GM18951 (cell line): Measurements from ENCODE around the gene CSF1R.
"Not testable (repeated sequence)": the region's sequence is repeated elsewhere in the genome, so short reads cannot be mapped to it uniquely, and the experiment has no call there.

Source experiments
- POLR2A ChIP-seq: IDR thresholded peaks from 4 replicates; pipeline ENCODE4 v1.6.1; 2011; ENCODE audit warnings: mild to moderate bottlenecking; ENCODE audit not compliant: insufficient read length, insufficient read depth; ENCODE audit errors: extremely low read depth
- in situ Hi-C: fragments of 300-500 bp; cut with MboI; formaldehyde crosslinking; loops from one replicate; pipeline ENCODE4 v1.12.0; 2022; ENCODE audit warnings: low sequenced_read_pairs, mixed read lengths, inconsistent platforms; ENCODE audit not compliant: unreplicated experiment

CSF1R gene

DNA sequence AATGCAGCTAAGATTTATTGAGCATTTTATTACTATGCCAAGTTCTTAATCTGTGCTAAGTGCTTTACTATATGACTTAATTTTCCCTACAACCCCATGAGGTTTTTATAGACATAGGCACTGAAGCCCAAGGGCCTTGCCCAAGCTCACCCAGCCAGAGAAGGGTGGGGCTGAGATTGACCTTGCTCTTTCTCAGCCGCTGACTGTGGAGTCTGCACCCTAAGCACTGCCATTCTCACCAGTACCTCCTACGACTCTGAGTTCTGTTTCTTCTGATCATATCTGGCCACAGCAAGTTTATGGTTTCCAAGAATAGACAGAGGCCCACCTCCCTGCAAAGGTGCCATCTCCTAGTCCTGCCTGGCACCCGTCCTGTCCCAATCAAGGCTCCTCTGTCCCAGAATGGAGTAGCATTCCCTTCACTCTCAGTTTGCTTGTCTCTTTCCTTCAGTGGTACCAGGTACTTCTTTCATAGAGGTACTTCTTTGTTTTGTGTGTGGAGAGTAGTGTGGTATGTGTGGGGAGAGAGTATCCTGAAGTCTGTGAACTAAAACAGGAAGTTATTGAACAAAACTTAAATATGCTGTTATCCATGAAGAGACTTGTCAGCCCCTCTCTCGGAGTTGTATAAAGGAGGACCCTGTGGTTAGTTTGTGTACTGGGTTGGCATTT is 42.6 kb downstream of the CSF1R start:
- in situ Hi-C loops = no loop called here
- TF ChIP-seq POLR2A = no peak

DNA sequence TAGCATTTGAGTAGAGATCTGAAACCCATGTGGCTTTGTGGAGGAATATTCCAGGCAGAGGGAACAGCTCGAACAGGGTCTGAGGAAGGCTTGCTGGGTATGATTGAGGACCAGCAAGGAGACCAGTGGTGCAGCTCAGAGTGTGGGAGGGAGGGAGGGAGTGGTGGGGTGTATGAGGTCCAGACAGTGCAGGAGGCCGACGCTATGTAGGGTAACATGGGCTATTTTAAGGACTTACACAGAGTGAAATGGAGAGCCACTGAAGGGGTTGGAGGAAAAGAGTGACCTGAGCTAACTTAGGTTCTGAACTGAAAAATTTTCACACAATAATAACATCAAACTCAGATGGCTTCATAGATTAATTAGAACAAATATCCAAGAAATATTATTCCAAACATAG is 43.9 kb downstream of the CSF1R start:
- TF ChIP-seq POLR2A = no peak
- in situ Hi-C loops = no loop called here

DNA sequence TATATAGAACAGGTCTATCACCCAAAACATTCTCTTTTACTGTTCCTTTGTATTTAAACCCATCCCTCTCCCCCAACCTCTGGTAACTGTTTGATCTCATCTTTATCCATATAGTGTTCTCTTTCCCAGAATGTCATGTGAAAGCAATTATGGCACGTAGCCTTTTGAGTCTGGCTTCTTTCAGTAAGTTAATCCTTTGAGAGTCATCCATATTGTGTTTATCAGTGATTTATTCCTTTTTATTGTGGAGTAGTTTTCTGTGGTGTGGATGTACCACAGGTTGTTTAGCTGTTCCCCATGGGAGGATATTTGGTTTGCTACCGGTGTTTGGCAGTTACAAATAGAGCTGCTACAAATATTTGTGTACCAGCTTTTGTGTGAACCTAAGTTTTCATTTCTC is 47.8 kb downstream of the CSF1R start:
- TF ChIP-seq POLR2A = no peak
- in situ Hi-C loops = no loop called here

DNA sequence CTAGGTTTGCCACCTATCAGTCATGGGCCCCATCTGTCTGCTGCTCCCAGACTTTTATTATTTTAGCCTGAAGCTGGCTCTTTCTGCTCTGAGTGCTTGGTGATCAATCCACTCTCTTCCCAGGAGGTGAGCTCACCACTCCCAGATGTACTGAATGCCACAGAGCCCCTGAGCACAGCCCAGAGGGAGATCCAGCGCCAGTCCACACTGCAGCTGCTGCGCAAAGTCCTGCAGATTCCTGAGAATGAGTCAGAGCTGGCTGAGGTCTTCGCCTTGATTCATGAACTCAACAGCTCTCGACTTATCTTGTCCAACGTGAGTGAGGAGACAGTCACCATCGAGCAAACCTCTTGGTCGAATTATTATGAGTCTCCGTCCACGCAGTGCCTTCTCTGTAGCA is 49.8 kb downstream of the CSF1R start:
- in situ Hi-C loops = no loop called here
- no peak for TF ChIP-seq POLR2A

DNA sequence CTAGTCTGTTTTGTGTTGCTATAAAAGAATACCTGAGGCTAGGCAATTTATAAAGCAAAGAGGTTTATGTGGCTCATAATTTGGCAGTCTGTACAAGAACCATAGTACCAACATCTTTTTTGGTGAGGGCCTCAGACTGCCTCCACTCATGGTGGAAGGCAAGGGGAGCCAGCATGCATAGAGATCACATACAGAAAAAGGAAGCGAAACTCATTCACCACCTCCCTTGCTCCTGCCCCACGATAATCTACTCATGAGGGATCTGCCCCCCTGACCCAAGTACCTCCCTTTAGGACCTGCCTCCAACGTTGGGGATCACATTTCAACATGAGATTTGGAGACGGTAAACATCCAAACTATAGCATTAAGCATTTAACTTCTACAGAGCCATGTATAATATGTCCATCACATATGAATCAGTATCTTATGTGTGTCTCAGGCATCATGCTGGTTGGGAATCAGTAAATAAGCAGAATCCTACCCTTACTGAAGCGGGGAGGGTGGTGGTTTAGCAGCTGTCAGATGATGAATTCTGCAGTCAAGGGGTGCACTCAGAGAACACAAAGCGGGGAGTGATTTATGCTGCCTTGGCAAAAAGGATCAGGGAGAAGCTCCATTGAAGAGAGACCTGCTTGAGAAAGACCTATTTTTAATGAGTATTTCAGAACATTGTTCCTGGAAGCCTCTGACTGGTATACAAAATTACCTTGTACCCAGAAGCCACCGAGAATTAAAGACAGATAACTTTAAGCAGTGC is 51.0 kb downstream of the CSF1R start:
- in situ Hi-C loops = no loop called here

DNA sequence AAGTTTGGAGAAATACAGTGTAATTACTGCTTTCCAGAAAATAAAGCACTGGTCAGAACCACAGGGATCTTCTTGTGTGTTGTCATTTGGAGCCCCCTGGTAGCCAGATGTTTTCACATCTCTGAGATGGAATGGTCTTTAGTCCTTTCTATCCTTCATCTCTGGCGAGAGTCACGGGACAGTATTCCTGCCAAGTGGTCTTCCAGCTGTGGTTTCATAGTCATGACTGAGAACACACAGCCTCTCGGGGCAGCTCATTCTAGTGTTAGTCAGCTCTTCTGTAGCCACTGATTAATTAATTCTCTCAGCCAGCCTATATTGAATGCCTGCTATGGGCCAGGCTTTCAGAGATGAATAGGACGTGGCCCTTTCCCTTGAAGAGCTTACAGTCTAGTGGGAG is 51.7 kb downstream of the CSF1R start:
- TF ChIP-seq POLR2A = no peak
- in situ Hi-C loops = no loop called here

More for the DNA sequence above, 51.0 kb downstream of the CSF1R start:
- TF ChIP-seq POLR2A = no peak

DNA sequence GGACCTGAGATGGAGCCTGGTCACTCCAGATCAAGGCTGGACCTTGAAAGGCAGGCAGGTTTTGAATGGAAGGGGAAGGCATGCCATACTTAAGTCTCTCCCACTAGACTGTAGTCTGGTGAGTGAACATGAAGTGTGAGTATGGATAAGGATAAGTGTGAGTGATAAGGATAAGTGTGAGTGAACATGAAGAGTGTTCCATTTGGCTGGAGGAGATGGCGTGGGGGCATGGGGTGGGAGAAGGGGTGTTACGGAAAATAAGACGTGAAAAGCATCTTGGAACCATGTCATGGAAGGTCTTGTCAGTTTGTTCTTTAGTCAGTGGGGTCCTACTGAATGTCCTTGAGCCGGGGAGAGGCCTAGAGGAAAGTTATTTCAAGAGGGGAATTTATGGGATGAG is 53.0 kb downstream of the CSF1R start:
- TF ChIP-seq POLR2A = no peak
- in situ Hi-C loops = no loop called here

DNA sequence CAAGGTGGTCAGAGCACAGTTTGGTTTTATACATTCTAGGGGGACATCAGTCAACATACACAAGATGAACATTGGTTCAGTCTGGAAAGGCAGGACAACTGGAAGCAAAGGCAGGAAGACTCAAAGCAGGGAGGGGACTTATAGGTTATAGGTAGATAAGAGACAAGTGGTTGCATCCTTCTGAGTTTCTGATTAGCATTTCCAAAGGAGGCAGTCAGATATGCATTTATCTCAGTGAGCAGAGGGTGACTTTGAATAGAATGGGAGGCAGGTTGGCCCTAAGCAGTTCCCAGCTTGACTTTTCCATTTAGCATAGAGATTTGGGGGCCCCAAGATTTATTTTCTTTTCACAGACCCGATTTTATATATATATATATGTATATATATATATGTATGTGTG is 58.3 kb downstream of the CSF1R start:
- in situ Hi-C loops = not testable (repeated sequence)

DNA sequence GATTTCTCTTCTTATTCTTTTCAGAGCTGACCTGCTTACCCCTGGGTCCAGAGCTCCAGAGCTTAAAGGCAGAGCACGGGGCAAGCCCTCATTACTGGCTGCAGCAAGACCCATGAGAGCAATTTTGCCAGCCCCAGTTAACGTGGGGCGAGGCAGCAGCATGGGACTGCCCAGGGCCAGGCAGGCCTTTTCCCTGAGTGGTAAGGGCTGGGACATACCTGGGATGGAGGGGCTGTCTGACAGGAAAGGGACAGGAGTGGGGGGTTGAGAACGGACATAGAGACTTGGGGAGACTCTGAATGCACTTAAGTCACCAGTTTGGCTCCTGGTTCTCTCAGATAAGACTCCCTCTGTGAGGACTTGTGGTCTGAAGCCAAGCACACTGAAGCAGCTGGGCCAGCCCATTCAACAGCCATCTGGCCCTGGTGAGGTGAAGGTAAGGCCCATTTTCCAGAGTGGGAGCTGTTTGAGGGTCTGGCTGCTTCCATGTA is 59.6 kb downstream of the CSF1R start:
- in situ Hi-C loops = no loop called here
- no peak for TF ChIP-seq POLR2A

DNA sequence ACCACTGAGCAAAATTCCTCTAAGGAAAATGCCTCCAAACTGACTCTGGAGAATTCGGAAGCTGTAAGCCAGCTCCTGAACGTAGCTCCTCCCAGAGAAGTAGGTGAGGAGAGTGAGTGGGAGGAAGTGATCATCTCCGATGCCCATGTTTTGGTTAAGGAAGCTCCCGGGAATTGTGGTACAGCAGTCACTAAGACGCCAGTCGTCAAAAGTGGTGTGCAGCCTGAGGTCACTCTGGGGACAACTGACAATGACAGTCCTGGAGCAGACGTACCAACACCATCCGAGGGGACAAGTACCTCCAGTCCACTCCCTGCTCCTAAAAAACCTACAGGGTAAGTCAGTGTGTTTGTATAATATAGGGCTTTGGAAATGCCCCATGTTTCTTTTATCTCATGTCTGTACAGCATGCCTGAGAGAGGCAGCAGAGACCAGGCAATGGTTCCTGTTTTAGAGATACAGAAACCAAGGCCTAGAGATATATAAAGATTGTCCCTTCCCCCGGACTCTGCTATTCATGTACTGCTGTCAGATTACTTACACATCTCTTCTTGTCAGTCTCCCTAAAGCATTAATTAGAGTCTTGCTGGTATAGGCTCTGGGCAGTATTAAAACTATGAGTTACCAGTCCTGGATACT is 61.9 kb downstream of the CSF1R start:
- in situ Hi-C loops = no loop called here
- no peak for TF ChIP-seq POLR2A

DNA sequence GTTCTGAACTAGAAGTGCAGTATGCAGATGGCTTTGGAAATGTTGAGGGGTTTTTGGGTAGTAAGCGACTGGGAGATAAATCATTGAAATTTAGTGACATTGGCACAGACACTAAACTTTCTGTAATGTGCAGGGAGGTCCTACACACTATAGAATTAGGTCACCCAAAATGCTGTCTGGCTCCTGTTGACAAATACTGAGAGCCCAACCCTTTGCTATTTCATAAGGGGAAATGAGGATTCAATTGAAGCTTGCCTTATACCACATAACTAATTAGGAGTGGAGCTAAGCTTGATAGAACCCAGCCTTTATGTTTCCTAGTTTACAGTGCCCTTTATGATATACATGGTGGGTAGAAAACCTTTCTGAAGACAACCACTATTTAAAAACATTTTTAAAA is 63.2 kb downstream of the CSF1R start:
- TF ChIP-seq POLR2A = no peak
- in situ Hi-C loops = no loop called here

DNA sequence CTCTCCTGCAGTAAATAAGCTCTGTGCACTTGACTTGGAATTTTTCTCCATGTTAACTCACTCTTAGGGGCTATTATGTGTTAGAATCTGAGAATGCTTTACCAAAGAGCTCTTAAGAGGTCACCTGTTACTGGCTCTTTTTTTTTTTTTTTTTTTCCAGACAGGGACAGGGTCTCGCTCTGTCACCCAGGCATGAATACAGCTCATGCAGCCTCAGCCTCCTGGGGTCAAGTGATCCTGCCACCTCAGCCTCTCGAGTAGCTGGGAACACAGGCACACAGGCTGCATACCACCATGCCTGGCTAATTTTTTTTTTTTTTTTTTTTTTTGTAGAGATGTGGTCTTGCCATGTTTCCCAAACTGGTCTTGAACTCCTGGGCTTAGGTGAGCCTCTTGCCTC is 63.7 kb downstream of the CSF1R start:
- in situ Hi-C loops = no loop called here
- TF ChIP-seq POLR2A = no peak

DNA sequence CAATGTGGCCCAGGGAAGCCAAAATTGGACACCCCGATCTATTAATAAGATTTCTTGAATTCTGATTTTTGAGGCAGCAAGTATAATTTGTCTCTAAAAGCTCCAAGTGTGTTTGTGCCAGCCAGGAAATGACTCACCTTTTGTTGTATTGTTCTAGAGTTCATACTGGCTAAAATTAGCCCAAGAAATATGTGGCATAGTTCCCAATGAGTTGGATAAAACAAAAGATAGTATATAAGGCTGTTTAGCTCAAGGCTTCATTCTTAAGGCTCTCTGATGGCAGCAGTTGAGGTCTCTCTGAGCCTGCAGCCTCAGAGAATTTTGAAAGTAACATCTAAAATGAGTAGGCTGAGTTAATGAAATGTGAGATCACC is 64.2 kb downstream of the CSF1R start:
- TF ChIP-seq POLR2A = no peak
- in situ Hi-C loops = no loop called here
